GM19239 (cell line): ENCODE measurements around the gene TRIO.

Source experiments
- DNase-seq: peaks from one replicate; pipeline ENCODE4 v3.0.0; 2011; ENCODE audit warnings: low spot score; ENCODE audit not compliant: insufficient read length
- FAIRE-seq: peaks from 2 replicates; lab custom pipeline; 2011; peaks lifted over from hg19 to GRCh38; lab: Jason Lieb, UNC

Gene TRIO

GRCh38 chr5:14453481-14453880 lies 310.3 kb downstream of the TRIO start:
- no peak for DNase-seq
- no peak for FAIRE-seq

- DNase-seq = no peak
- no peak for FAIRE-seq
Observed at GRCh38 chr5:14455814-14456321, 312.7 kb downstream of the TRIO start.

GRCh38 chr5:14457476-14457875 lies 314.3 kb downstream of the TRIO start:
- DNase-seq = no peak
- FAIRE-seq = no peak

- DNase-seq = no peak
- FAIRE-seq = no peak
Observed at GRCh38 chr5:14458414-14458813, 315.3 kb downstream of the TRIO start.

GRCh38 chr5:14460844-14461398 lies 317.8 kb downstream of the TRIO start:
- FAIRE-seq = no peak
- no peak for DNase-seq

GRCh38 chr5:14462681-14463080 lies 319.5 kb downstream of the TRIO start:
- DNase-seq (no peak), FAIRE-seq (no peak)

- no peak for DNase-seq
- no peak for FAIRE-seq
Observed at GRCh38 chr5:14463629-14464028, 320.5 kb downstream of the TRIO start.

- no peak for FAIRE-seq
- DNase-seq = no peak
Observed at GRCh38 chr5:14464096-14464495, 321.0 kb downstream of the TRIO start.

GRCh38 chr5:14464671-14465070 lies 321.5 kb downstream of the TRIO start:
- DNase-seq = no peak
- FAIRE-seq = no peak

- FAIRE-seq = no peak
Observed at GRCh38 chr5:14465116-14465515, 322.0 kb downstream of the TRIO start.

GRCh38 chr5:14465776-14466175 lies 322.6 kb downstream of the TRIO start:
- FAIRE-seq (no peak), DNase-seq (no peak)

More at GRCh38 chr5:14465116-14465515, 322.0 kb downstream of the TRIO start:
- no peak for DNase-seq

GRCh38 chr5:14467251-14467650 lies 324.1 kb downstream of the TRIO start:
- FAIRE-seq (no peak), DNase-seq (no peak)

GRCh38 chr5:14467886-14468285 lies 324.7 kb downstream of the TRIO start:
- DNase-seq = no peak
- no peak for FAIRE-seq

- no peak for FAIRE-seq
- DNase-seq = no peak
Observed at GRCh38 chr5:14469551-14470377, 326.6 kb downstream of the TRIO start.

GRCh38 chr5:14471507-14471906 lies 328.4 kb downstream of the TRIO start:
- DNase-seq = no peak
- no peak for FAIRE-seq

GRCh38 chr5:14472986-14473567 lies 329.9 kb downstream of the TRIO start:
- FAIRE-seq = no peak
- DNase-seq = no peak

- FAIRE-seq (no peak), DNase-seq (no peak)
Observed at GRCh38 chr5:14475045-14475444, 331.9 kb downstream of the TRIO start.

- FAIRE-seq (no peak), DNase-seq (no peak)
Observed at GRCh38 chr5:14476786-14477435, 333.8 kb downstream of the TRIO start.

- DNase-seq = no peak
- FAIRE-seq = no peak
Observed at GRCh38 chr5:14479143-14479696, 336.1 kb downstream of the TRIO start.

GRCh38 chr5:14481349-14481748 lies 338.2 kb downstream of the TRIO start:
- FAIRE-seq (no peak), DNase-seq (no peak)

GRCh38 chr5:14482085-14482484 lies 338.9 kb downstream of the TRIO start:
- no peak for FAIRE-seq

More at GRCh38 chr5:14482085-14482484, 338.9 kb downstream of the TRIO start:
- no peak for DNase-seq
